Endodermal cell (in vitro differentiated cells): Measurements from ENCODE around the gene ORM1. TPM values are rescaled to one million over a fixed set of nuclear protein-coding genes. Genes with fewer than 3 reads are reported as not detected.
A peak's percentile ranks its signal among the peaks of the same experiment; 100 is the strongest.

Experiments
- DNase-seq: peaks from one replicate; pipeline ENCODE4 v3.0.0-alpha.2; 2017
- H3K27ac ChIP-seq: 2 replicates; pipeline ENCODE4 v1.5.1; 2013; ENCODE audit warnings: mild to moderate bottlenecking, low read depth, low read length, moderate library complexity
- H3K27me3 ChIP-seq: 2 replicates; pipeline ENCODE4 v1.6.1; 2013; ENCODE audit warnings: mild to moderate bottlenecking, low read length, moderate library complexity; ENCODE audit not compliant: insufficient read depth, control insufficient read depth, poor library complexity, severe bottlenecking
- H3K36me3 ChIP-seq: 2 replicates; pipeline ENCODE4 v1.7.0; 2013; ENCODE audit warnings: mild to moderate bottlenecking, low read length, moderate library complexity; ENCODE audit not compliant: control insufficient read depth, insufficient read depth
- H3K4me1 ChIP-seq: one replicate; pipeline ENCODE4 v1.7.0; 2013; ENCODE audit warnings: low read length; ENCODE audit not compliant: control insufficient read depth, insufficient read depth
- H3K4me3 ChIP-seq: 2 replicates; pipeline ENCODE4 v1.5.1; 2013; ENCODE audit warnings: mild to moderate bottlenecking, low read length, moderate library complexity
- H3K9ac ChIP-seq: 2 replicates; pipeline ENCODE4 v1.6.1; 2013; ENCODE audit warnings: mild to moderate bottlenecking, low read length, moderate library complexity; ENCODE audit not compliant: poor library complexity, severe bottlenecking; ENCODE audit errors: extremely low read depth
- H3K9me3 ChIP-seq: 2 replicates; pipeline ENCODE4 v1.6.1; 2013; ENCODE audit warnings: mild to moderate bottlenecking, low read length, moderate library complexity; ENCODE audit not compliant: control insufficient read depth
- H3K27ac Mint-ChIP-seq: 2 replicates; pipeline ENCODE4 v1.8.0; 2020; ENCODE audit warnings: mixed read lengths
- H3K27me3 Mint-ChIP-seq: 2 replicates; pipeline ENCODE4 v1.8.0; 2021; ENCODE audit warnings: mild to moderate bottlenecking, mixed read lengths; ENCODE audit not compliant: insufficient read depth
- H3K36me3 Mint-ChIP-seq: 2 replicates; pipeline ENCODE4 v1.8.0; 2020; ENCODE audit warnings: low read depth, mixed read lengths
- H3K4me1 Mint-ChIP-seq: 2 replicates; pipeline ENCODE4 v1.8.0; 2020; ENCODE audit warnings: mixed read lengths
- H3K4me3 Mint-ChIP-seq: 2 replicates; pipeline ENCODE4 v1.8.0; 2020; ENCODE audit warnings: mild to moderate bottlenecking, moderate library complexity, mixed read lengths
- H3K9me3 Mint-ChIP-seq: 2 replicates; pipeline ENCODE4 v1.8.0; 2020; ENCODE audit warnings: mild to moderate bottlenecking, mixed read lengths
- WGBS, 2 experiments: methylation state at CpG; one replicate each; pipeline versions ENCODE4 v1.1.5 to v1.1.7; 2013; ENCODE audit warnings: missing lambda C conversion rate in 2 of 2, mixed read lengths in 1 of 2; ENCODE audit not compliant: insufficient coverage in 1 of 2, insufficient read length in 1 of 2; 5-methylcytosine and 5-hydroxymethylcytosine counted together
- total RNA-seq, 2 donors: library from RNA; stranded (reverse); fragmentation: NEBNext Ultra II Directional in 1 of 2; extraction: Animal tissue kit (Norgen Biotek cat#: 25700) in 1 of 2; gene quantifications; 2 replicates in 1 of 2; 3 replicates in 1 of 2; pipeline ENCODE4 v1.2.1, GENCODE V29; 2021
- TF ChIP-seq, protein P1 (sequence below): fragments of 200-600 bp; sonication (generic); conservative IDR thresholded peaks from 2 replicates; pipeline ENCODE4 v1.5.0; 2021; ENCODE audit warnings: antibody characterized with exemption, mild to moderate bottlenecking

The ORM1 gene
- total RNA-seq, 2 donors from 2014 or later: 0.59 TPM; not detected in 1

DNA sequence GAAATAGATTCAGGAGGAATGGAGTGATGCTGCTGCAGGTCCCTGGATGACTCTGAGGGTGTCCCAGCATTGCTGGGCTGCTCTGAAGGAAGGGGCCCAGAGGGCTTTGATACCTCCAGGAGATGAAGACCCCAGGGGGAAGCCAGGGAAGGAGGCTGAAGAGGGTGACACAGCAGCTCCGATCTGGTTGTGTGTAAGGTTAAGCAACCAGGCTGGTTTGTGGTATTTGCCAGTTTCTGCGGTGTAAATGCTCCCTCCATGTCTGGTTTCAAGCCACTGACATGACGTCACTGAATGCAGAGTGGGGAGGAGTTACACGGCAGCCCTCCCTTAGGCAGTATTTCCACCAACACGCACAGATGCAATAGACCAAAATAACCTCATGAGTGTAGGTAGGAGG, 40.0 kb upstream of the ORM1 start:
- Mint-ChIP-seq H3K27ac (no peak overlapping the region), H3K27me3 (no peaks in the 10 kb centered on the region), H3K36me3 (peaks cover 22% of the 10 kb centered on the region), H3K4me3 (no peak overlapping the region), H3K9me3 (no peaks in the 10 kb centered on the region), H3K4me1 (no peaks in the 10 kb centered on the region)
- peaks cover 60% of the 10 kb centered on the region for H3K36me3 ChIP-seq
- no peak overlapping the region for H3K4me3 ChIP-seq
- no peaks in the 10 kb centered on the region for H3K9me3 ChIP-seq
- no peaks in the 10 kb centered on the region for H3K27me3 ChIP-seq
- peak; percentile 42 for DNase-seq
- no peaks in the 10 kb centered on the region for H3K4me1 ChIP-seq
- H3K9ac ChIP-seq: no peak overlapping the region
- TF ChIP-seq, protein P1, sequence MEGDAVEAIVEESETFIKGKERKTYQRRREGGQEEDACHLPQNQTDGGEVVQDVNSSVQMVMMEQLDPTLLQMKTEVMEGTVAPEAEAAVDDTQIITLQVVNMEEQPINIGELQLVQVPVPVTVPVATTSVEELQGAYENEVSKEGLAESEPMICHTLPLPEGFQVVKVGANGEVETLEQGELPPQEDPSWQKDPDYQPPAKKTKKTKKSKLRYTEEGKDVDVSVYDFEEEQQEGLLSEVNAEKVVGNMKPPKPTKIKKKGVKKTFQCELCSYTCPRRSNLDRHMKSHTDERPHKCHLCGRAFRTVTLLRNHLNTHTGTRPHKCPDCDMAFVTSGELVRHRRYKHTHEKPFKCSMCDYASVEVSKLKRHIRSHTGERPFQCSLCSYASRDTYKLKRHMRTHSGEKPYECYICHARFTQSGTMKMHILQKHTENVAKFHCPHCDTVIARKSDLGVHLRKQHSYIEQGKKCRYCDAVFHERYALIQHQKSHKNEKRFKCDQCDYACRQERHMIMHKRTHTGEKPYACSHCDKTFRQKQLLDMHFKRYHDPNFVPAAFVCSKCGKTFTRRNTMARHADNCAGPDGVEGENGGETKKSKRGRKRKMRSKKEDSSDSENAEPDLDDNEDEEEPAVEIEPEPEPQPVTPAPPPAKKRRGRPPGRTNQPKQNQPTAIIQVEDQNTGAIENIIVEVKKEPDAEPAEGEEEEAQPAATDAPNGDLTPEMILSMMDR: no peak
- H3K27ac ChIP-seq: no peak overlapping the region
- 93% methylated on average over 5 of the region's 5 CpGs; no CpG with 5 or more reads in 1 of the 2 experiments for WGBS, 2 experiments

DNA sequence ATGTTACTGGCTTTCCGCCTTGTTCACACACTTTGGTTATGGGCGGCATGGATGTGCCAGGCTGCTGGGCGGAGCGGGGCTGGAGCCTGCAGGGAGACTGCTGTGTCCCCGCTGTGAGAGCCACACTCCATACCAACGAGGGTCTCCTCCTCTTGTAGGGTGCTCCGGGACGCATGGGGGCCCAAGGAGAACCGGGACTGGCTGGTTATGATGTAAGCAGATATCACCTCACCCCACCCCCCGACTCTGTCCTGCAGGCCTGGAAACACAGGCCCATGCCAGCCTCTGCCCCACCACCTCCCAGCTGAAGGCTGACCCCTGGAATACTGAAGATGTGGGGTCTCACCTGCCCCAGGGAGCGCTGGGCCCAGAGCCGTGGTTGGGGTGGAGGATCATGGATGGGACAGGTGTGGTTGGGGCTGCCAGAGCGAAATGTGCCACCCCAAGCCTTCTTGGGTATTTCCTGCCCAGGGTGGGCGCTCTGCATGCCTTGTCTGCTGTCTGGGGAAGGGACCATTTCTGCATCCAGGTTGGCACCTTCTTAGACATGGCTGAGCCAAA, 39.3 kb upstream of the ORM1 start:
- no peak overlapping the region for H3K27ac Mint-ChIP-seq

DNA sequence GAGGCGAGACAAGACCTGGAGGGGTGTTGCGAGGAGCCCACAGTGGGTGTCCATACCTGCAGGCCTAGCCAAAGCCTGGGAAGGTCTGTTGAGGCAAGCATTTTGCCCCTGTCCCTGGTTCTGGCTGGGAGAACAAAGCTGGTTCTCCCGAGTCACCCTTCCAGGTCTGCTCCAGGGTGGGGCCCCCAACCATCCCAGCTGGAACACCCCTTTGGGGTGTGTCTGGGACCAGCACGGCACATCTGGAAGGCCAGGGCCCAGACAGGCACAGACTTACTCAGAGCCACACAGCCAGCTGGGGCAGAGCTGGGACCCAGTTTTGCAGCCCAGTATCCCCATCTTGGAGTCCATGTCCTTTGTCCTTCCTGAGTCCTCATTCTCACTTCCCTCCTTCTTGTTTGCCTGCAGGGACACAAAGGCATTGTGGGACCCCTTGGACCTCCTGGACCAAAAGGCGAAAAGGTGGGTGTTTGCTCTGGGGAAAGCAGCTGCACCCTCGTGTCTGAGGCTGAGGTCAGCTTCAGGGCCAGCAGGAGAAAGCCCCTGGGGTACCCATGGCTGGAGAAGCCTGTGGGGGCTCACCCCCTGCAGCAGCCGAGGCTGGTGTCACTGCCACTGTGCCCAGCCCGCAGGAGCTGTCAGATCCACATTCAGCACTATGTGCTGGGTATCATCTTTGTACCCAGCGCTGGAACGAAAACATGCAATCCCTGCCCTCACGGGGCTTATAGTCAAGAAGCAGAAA, 38.4 kb upstream of the ORM1 start:
- H3K27ac ChIP-seq: no peak overlapping the region
- WGBS, 2 experiments: 85 to 90% methylated on average over 8 to 11 of the region's 11 CpGs
- H3K36me3 ChIP-seq: peaks cover 48% of the 10 kb centered on the region
- H3K9me3 ChIP-seq: no peaks in the 10 kb centered on the region
- Mint-ChIP-seq H3K9me3 (no peaks in the 10 kb centered on the region), H3K27ac (no peak overlapping the region), H3K36me3 (peaks cover 11% of the 10 kb centered on the region), H3K4me3 (no peak overlapping the region), H3K27me3 (no peaks in the 10 kb centered on the region), H3K4me1 (no peaks in the 10 kb centered on the region)
- TF ChIP-seq, protein P1: no peak
- peak; percentile 40 for DNase-seq
- no peaks in the 10 kb centered on the region for H3K27me3 ChIP-seq
- H3K9ac ChIP-seq: no peak overlapping the region
- no peak overlapping the region for H3K4me3 ChIP-seq
- no peaks in the 10 kb centered on the region for H3K4me1 ChIP-seq

More for the DNA sequence above, 39.3 kb upstream of the ORM1 start:
- H3K9me3 Mint-ChIP-seq: no peaks in the 10 kb centered on the region
- H3K4me1 Mint-ChIP-seq: no peaks in the 10 kb centered on the region
- H3K4me3 ChIP-seq: no peak overlapping the region
- WGBS, 2 experiments: 91 to 100% methylated on average over 6 to 14 of the region's 14 CpGs
- no peak overlapping the region for H3K4me3 Mint-ChIP-seq
- TF ChIP-seq, protein P1: no peak
- H3K9me3 ChIP-seq: no peaks in the 10 kb centered on the region
- H3K27me3 ChIP-seq: no peaks in the 10 kb centered on the region
- no peaks in the 10 kb centered on the region for H3K4me1 ChIP-seq
- peaks cover 17% of the 10 kb centered on the region for H3K36me3 Mint-ChIP-seq
- H3K9ac ChIP-seq: no peak overlapping the region
- no peak overlapping the region for H3K27ac ChIP-seq
- no peaks in the 10 kb centered on the region for H3K27me3 Mint-ChIP-seq
- peaks cover 56% of the 10 kb centered on the region for H3K36me3 ChIP-seq
- DNase-seq: peak; percentile 35
